Thyroid gland (tissue), 4 donors: Measurements from ENCODE around the gene FAM78A. TPM values are rescaled to one million over a fixed set of nuclear protein-coding genes. Genes with fewer than 3 reads are reported as not detected.

ENCODE experiments used
- DNase-seq, 2 donors: peaks; one replicate each; pipeline ENCODE4 v3.0.0-alpha.2; 2019
- H3K27ac ChIP-seq, 3 donors: fragments of 200-600 bp; sonication (generic); 1 replicate in 2 of 3; 2 replicates in 1 of 3; pipeline ENCODE4 v1.5.1; 2016 to 2019; ENCODE audit warnings: mild to moderate bottlenecking in 1 of 3, moderate library complexity in 1 of 3
- H3K27me3 ChIP-seq: fragments of 200-600 bp; sonication (generic); one replicate; pipeline ENCODE4 v1.5.1; 2019
- H3K36me3 ChIP-seq, 2 donors: fragments of 200-600 bp; sonication (generic); one replicate each; pipeline ENCODE4 v1.5.1; 2016 to 2019
- H3K4me1 ChIP-seq, 2 donors: fragments of 200-600 bp; sonication (generic); one replicate each; pipeline ENCODE4 v1.5.1; 2017 to 2019
- H3K4me3 ChIP-seq, 3 donors: fragments of 200-600 bp; sonication (generic); replicated peaks in 1 of 3; 1 replicate in 2 of 3; 2 replicates in 1 of 3; pipeline ENCODE4 v1.5.1; 2016; ENCODE audit warnings: mild to moderate bottlenecking in 1 of 3
- H3K9me3 ChIP-seq: fragments of 200-600 bp; sonication (generic); one replicate; pipeline ENCODE4 v1.5.1; 2017
- CTCF ChIP-seq, 6 experiments: fragments of 200-600 bp in 3 of 6; fragments of 450-650 bp in 3 of 6; sonication (generic) in 3 of 6; IDR thresholded peaks; one replicate each; pipeline ENCODE4 v1.5.1; 2016 to 2019; ENCODE audit warnings: antibody characterized with exemption in 6 of 6, mild to moderate bottlenecking in 2 of 6, inconsistent platforms in 1 of 6, moderate library complexity in 1 of 6
- POLR2A ChIP-seq, 2 donors: fragments of 450-650 bp; IDR thresholded peaks; one replicate each; pipeline ENCODE4 v1.6.1; 2017; ENCODE audit warnings: antibody characterized with exemption in 2 of 2, mild to moderate bottlenecking in 2 of 2, moderate library complexity in 1 of 2
- WGBS, 2 donors: methylation state at CpG; one replicate each; pipeline ENCODE4 v1.1.5; 2017; 5-methylcytosine and 5-hydroxymethylcytosine counted together
- intact Hi-C: fragments of 100-400 bp; cut with DNase I; formaldehyde crosslinking; loops from one replicate; pipeline ENCODE4 v1.15.1; 2023
- total RNA-seq, 4 donors: library from RNA; depleted of rRNA; stranded (reverse); fragments of >200 nt; gene quantifications; one replicate each; pipeline ENCODE4 v1.2.3, GENCODE V29; 2016

FAM78A gene
- total RNA-seq, 4 donors from 2014 or later = 1.1 to 3.4 (median 1.6) TPM

GRCh38 chr9:131275332-131276093, 797 bp downstream of the FAM78A start:
- Histone ChIP-seq H3K9me3 (no peaks in the 10 kb centered on the region), H3K36me3 (no peaks in the 10 kb centered on the region), H3K27ac (peak overlapping the region in 2 of 3 donors; percentile 47 to 58), H3K4me3 (peak overlapping the region in 1 of 3 donors; percentile 15), H3K27me3 (no peaks in the 10 kb centered on the region), H3K4me1 (peaks cover 0 to 17% of the 10 kb centered on the region in 2 donors)
- TF ChIP-seq CTCF (IDR thresholded peaks at IDR 0.05) = no peak
- no peak for TF ChIP-seq POLR2A (IDR thresholded peaks at IDR 0.05)
- no peak for DNase-seq
- 70 to 86% methylated on average over 23 to 25 of the region's 29 CpGs for WGBS, 2 donors
- intact Hi-C loops = no loop called here

GRCh38 chr9:131274674-131275331, 1.5 kb downstream of the FAM78A start:
- intact Hi-C loops = no loop called here
- H3K27me3 ChIP-seq = no peaks in the 10 kb centered on the region
- peak overlapping the region in 1 of 3 donors; percentile 15 for H3K4me3 ChIP-seq
- H3K27ac ChIP-seq = peak overlapping the region; percentile 20 to 58 (median 56)
- H3K9me3 ChIP-seq = no peaks in the 10 kb centered on the region
- H3K36me3 ChIP-seq = no peaks in the 10 kb centered on the region
- peaks cover 0 to 17% of the 10 kb centered on the region in 2 donors for H3K4me1 ChIP-seq
- DNase-seq = no peak
- 78 to 90% methylated on average over 12 to 18 of the region's 18 CpGs for WGBS, 2 donors
- TF ChIP-seq CTCF (IDR thresholded peaks at IDR 0.05) = no peak
- TF ChIP-seq POLR2A (IDR thresholded peaks at IDR 0.05) = no peak

GRCh38 chr9:131273856-131274673, 2.2 kb downstream of the FAM78A start:
- no peak overlapping the region for H3K4me3 ChIP-seq
- TF ChIP-seq POLR2A (IDR thresholded peaks at IDR 0.05) (no peak), CTCF (IDR thresholded peaks at IDR 0.05) (no peak)
- H3K27ac ChIP-seq = peak overlapping the region in 2 of 3 donors; percentile 56 to 58

GRCh38 chr9:131273146-131273855, 3.0 kb downstream of the FAM78A start:
- no peak for DNase-seq
- Histone ChIP-seq H3K36me3 (no peaks in the 10 kb centered on the region), H3K4me3 (no peak overlapping the region), H3K9me3 (no peaks in the 10 kb centered on the region), H3K27ac (peak overlapping the region in 2 of 3 donors; percentile 56 to 59), H3K27me3 (no peaks in the 10 kb centered on the region), H3K4me1 (peaks cover 0 to 20% of the 10 kb centered on the region in 2 donors)
- intact Hi-C loops = no loop called here
- 77 to 80% methylated on average over 22 of the region's 22 CpGs for WGBS, 2 donors
- TF ChIP-seq CTCF (IDR thresholded peaks at IDR 0.05) (no peak), POLR2A (IDR thresholded peaks at IDR 0.05) (no peak)

More at GRCh38 chr9:131273856-131274673, 2.2 kb downstream of the FAM78A start:
- Histone ChIP-seq H3K27me3 (no peaks in the 10 kb centered on the region), H3K36me3 (no peaks in the 10 kb centered on the region), H3K9me3 (no peaks in the 10 kb centered on the region), H3K4me1 (peaks cover 0 to 20% of the 10 kb centered on the region in 2 donors)
- intact Hi-C loops = no loop called here
- DNase-seq = no peak
- 56 to 57% methylated on average over 13 of the region's 13 CpGs for WGBS, 2 donors
